ENCODE results near the gene CIAPIN1. TPM values are rescaled to one million over a fixed set of nuclear protein-coding genes. Genes with fewer than 3 reads are reported as not detected.

Gene CIAPIN1
- polyA plus RNA-seq, 1 experiment, result 55.3 TPM

DNA sequence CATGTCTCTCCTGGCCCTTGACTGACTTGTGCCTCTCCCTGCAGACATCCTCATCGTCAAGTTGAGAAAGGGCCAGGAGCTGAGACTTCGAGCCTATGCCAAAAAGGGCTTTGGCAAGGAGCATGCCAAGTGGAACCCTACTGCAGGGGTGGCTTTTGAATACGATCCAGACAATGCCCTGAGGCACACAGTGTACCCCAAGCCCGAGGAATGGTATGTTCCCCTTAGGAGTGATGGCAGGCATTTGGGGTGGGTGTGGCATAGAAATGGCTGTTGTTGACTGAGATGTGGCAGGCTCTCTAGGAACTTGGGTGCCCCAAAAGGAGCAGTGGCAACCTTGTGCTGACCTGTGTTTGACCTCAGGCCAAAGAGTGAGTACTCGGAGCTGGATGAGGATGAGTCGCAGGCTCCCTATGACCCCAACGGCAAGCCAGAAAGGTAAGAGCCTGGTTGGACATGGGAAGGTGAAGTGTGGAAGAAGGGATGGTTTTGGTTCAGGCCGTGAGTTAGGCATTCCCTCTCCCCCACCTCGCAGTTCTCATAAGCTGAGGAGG is 22.8 kb upstream of the CIAPIN1 start:
- TF ChIP-seq, protein P1, sequence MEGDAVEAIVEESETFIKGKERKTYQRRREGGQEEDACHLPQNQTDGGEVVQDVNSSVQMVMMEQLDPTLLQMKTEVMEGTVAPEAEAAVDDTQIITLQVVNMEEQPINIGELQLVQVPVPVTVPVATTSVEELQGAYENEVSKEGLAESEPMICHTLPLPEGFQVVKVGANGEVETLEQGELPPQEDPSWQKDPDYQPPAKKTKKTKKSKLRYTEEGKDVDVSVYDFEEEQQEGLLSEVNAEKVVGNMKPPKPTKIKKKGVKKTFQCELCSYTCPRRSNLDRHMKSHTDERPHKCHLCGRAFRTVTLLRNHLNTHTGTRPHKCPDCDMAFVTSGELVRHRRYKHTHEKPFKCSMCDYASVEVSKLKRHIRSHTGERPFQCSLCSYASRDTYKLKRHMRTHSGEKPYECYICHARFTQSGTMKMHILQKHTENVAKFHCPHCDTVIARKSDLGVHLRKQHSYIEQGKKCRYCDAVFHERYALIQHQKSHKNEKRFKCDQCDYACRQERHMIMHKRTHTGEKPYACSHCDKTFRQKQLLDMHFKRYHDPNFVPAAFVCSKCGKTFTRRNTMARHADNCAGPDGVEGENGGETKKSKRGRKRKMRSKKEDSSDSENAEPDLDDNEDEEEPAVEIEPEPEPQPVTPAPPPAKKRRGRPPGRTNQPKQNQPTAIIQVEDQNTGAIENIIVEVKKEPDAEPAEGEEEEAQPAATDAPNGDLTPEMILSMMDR (IDR thresholded peaks at IDR 0.05; ENCODE audit: insufficient read depth, low read depth, low read length), result no peak
- ChIA-PET POLR2A (no interaction called here), CTCF (interaction anchor here (1.4 to 1.5 kb wide), 2 partner anchors 8 to 23 kb away, joined by 3 to 5 read pairs; partner anchors contain the start of genes CIAPIN1, COQ9 and POLR2C)
- no peak for DNase-seq (ENCODE audit: low read depth)
- H3K27me3 ChIP-seq (ENCODE audit: control insufficient read depth, insufficient read depth, low read length), result no peaks in the 10 kb centered on the region
- no peak overlapping the region for H3K4me3 ChIP-seq (ENCODE audit: low read depth, low read length)
- peaks cover 45% of the 10 kb centered on the region for H3K36me3 ChIP-seq (ENCODE audit: control insufficient read depth, insufficient read depth, low read length)

DNA sequence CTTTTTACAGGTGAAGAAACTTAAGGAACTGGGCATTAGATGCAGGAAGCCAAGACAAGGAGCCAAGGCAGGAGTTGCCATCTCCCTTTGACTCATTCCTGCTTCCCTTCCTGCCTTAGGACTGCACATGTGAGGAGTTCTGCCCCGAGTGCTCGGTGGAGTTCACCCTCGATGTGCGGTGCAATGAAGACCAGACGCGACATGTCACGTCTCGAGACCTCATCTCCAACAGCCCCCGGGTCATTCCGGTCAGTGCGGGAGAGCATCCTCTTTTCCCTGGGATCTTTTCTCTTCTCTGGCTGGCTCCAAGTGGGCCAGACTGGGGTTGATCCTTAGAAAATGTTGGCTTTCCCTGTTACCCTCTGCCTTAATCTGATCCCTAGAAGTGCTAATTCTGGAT is 21.9 kb upstream of the CIAPIN1 start:
- H3K36me3 ChIP-seq (ENCODE audit: control insufficient read depth, insufficient read depth, low read length), result peaks cover 40% of the 10 kb centered on the region
- TF ChIP-seq, protein P1 (IDR thresholded peaks at IDR 0.05; ENCODE audit: insufficient read depth, low read depth, low read length), result no peak
- no peak overlapping the region for H3K4me3 ChIP-seq (ENCODE audit: low read depth, low read length)
- no peaks in the 10 kb centered on the region for H3K27me3 ChIP-seq (ENCODE audit: control insufficient read depth, insufficient read depth, low read length)
- POLR2A ChIA-PET, result no interaction called here
- DNase-seq (ENCODE audit: low read depth), result no peak
- CTCF ChIA-PET, result interaction anchor here (1.2 kb wide), 1 partner anchor 51 kb away, joined by 6 read pairs; no protein-coding TSS in a partner anchor

DNA sequence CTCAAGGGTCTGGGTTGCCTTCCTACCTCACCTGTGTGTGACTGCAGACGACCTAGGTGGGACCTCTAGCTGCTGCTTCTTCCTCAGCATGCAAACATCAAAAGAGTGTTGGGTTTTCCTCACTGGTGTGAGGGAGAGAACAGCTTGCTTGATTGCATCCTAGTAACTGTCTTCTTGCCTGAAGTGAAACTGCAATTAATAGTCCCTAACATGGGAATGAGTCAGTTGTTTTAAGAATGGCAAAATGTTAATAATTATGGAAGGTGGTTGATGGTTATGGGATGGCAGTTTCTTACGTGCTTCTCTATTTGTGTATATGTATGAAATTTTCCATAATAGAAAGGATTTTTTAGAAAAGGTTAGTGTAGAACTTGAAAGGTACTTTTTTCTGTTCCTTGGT is 21.2 kb upstream of the CIAPIN1 start:
- Histone ChIP-seq H3K36me3 (ENCODE audit: control insufficient read depth, insufficient read depth, low read length) (peaks cover 34% of the 10 kb centered on the region), H3K4me3 (ENCODE audit: low read depth, low read length) (no peak overlapping the region), H3K27me3 (ENCODE audit: control insufficient read depth, insufficient read depth, low read length) (no peaks in the 10 kb centered on the region)
- TF ChIP-seq, protein P1 (IDR thresholded peaks at IDR 0.05; ENCODE audit: insufficient read depth, low read depth, low read length), result no peak
- DNase-seq (ENCODE audit: low read depth), result no peak
- CTCF ChIA-PET, result interaction anchor here (1.2 kb wide), 1 partner anchor 51 kb away, joined by 6 read pairs; no protein-coding TSS in a partner anchor
- POLR2A ChIA-PET, result no interaction called here

DNA sequence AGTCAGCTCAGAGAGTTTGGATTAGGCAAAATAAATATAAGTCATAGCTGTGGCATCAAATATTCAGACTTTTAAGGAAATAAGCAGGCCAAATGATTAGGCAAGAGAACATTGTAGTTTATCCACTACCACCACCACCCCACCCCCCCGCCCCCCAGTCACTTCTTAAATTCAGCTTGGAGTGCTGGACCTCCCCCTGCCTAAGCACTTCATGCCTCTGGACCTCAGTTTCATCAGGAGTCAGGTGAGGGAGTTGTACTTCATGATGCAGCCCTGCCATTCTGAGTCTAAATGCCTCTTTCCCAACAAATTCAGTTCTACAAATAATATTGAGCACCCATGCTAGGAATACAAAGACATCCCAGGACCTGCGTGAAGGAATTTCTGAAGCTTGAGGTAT is 17.3 kb upstream of the CIAPIN1 start:
- ChIA-PET CTCF (interaction anchor here (0.8 to 2.9 kb wide), 4 partner anchors 10 to 55 kb away, joined by 3 to 24 read pairs (median 3); no protein-coding TSS in a partner anchor), POLR2A (no interaction called here)
- DNase-seq (ENCODE audit: low read depth), result no peak
- Histone ChIP-seq H3K36me3 (ENCODE audit: control insufficient read depth, insufficient read depth, low read length) (peaks cover 19% of the 10 kb centered on the region), H3K4me3 (ENCODE audit: low read depth, low read length) (no peak overlapping the region), H3K27me3 (ENCODE audit: control insufficient read depth, insufficient read depth, low read length) (no peaks in the 10 kb centered on the region)
- TF ChIP-seq, protein P1 (IDR thresholded peaks at IDR 0.05; ENCODE audit: insufficient read depth, low read depth, low read length), result no peak

DNA sequence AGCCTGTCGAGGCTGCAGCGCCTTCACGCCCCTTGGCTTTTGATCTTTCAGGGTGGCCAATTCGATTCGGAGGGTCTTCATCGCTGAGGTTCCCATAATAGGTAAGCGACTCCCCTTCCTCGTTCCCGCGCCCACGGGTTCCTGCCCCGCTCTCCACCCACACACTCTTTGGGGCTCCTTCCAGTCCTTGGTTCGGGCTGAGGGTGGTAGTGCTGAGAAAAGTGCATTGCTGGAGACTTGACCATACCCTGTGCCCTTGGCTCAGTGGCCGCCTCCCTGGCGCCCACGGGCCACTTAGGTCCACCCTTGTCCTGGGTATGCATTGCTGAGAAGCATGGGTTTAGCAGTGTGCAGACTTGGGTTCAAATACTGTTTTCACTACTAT is 15.8 kb upstream of the CIAPIN1 start:
- H3K36me3 ChIP-seq (ENCODE audit: control insufficient read depth, insufficient read depth, low read length), result peaks cover 12% of the 10 kb centered on the region
- TF ChIP-seq, protein P1 (IDR thresholded peaks at IDR 0.05; ENCODE audit: insufficient read depth, low read depth, low read length), result no peak
- POLR2A ChIA-PET, result no interaction called here
- DNase-seq (ENCODE audit: low read depth), result no peak
- H3K4me3 ChIP-seq (ENCODE audit: low read depth, low read length), result peak overlapping the region; percentile 93
- H3K27me3 ChIP-seq (ENCODE audit: control insufficient read depth, insufficient read depth, low read length), result no peaks in the 10 kb centered on the region
- CTCF ChIA-PET, result interaction anchor here (0.9 to 2.9 kb wide), 12 partner anchors 8 to 162 kb away, joined by 3 to 24 read pairs (median 9); partner anchors contain the start of genes CIAPIN1 and COQ9
